ENCODE measurements around the gene SSR4.

DNA sequence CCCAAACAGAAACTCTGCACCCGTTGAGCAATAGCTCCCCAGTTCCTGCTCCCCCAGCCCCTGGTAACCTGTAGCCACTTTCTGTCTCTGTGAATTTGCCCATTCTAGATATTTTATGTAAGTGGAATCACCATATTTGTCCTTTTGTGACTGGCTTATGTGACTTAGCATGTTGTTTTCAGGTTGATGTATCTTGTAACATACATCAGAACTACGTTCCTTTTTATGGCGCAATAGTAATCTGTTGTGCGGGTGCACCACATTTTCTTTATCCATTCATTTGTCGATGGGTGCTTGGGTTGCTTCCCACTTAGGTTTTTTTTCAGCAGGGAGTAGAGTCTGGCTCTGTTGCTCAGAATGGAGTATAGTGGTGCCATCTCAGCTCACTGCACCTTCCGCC is 42.5 kb downstream of the SSR4 start:
- TF ChIP-seq, protein P1, sequence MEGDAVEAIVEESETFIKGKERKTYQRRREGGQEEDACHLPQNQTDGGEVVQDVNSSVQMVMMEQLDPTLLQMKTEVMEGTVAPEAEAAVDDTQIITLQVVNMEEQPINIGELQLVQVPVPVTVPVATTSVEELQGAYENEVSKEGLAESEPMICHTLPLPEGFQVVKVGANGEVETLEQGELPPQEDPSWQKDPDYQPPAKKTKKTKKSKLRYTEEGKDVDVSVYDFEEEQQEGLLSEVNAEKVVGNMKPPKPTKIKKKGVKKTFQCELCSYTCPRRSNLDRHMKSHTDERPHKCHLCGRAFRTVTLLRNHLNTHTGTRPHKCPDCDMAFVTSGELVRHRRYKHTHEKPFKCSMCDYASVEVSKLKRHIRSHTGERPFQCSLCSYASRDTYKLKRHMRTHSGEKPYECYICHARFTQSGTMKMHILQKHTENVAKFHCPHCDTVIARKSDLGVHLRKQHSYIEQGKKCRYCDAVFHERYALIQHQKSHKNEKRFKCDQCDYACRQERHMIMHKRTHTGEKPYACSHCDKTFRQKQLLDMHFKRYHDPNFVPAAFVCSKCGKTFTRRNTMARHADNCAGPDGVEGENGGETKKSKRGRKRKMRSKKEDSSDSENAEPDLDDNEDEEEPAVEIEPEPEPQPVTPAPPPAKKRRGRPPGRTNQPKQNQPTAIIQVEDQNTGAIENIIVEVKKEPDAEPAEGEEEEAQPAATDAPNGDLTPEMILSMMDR (conservative IDR thresholded peaks at IDR 0.05; ENCODE audit: low read length): no peak
- no peak for TF ChIP-seq EZH2phosphoT487 (IDR thresholded peaks at IDR 0.05; ENCODE audit: borderline replicate concordance, low read depth, low read length)

Measured in OCI-LY7 (cell line).